ENCODE results near the gene SECTM1.

Gene SECTM1

DNA sequence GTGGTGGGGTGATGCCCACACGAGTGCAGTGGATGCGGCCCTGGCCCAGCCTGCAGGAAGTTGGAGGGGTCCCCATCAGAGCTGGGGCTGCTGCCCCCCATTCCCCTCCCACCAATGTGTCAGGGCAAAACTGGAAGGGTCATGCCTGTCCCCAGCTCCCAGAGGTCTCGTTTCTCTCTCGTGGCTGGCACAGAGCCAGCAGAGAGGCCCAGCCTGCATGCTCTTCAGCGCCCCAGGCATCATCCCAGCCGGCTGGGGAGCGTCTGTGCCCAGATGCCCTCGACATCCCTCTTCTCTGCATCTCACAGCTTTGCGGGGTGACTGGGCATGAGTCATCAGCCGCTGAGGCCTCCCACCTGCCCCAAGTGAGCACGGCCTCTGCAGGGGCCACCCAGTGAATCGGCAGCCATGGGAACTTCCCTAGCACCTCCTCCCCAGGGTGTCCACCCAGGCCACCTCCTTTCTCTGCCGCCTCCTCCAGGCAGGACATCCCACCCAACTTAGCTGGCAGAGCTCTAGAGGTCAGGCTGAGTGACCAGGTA lies 50.3 kb downstream of the SECTM1 start:
- DNase-seq: no peak

DNA sequence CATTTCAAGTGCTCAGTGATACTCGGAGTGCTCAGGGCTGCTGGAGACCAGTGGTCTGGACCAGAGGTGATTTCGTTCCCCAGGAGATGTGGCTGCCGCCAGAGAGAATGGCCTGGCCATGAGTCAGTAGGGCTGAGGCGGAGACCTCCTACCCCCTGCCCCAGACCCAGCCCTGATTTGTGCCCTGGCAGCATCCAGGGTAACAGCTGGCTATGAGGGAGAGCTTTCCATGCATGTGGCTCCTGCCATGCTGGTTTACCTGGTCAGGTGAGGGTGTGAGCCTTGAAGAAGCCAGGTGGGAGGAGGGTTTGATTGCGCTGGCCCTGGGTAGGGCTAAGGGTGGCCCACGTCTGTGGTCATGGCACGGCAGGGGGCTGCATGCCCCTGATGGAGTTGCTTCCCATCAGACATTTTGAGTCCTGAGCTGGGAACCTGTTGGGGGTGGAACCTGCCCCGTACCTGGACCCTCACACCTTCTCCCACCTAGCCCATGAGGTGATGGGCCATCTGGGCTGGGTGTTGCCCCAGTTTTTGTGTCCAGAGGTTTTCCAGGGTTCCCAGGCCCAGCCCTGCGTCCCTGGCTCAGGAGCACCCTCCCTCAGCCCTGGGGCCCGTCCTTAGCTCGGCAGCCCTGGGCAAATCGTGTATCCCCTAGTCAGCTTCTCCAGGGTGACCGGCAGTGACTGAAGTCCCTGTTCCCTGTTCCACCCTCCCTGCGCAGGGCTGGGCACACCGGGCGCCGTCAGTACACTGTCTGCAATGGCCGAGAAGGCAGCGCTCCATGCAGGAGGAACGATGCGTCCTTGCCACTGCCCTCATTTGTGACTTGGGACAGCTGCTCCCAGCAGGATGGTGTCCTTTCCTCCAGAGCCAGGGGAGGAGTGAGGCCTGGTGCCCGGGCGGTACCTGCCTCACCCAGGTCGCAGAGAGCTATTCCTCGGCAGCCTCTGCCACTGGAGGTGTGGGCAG lies 51.0 kb downstream of the SECTM1 start:
- DNase-seq: no peak

DNA sequence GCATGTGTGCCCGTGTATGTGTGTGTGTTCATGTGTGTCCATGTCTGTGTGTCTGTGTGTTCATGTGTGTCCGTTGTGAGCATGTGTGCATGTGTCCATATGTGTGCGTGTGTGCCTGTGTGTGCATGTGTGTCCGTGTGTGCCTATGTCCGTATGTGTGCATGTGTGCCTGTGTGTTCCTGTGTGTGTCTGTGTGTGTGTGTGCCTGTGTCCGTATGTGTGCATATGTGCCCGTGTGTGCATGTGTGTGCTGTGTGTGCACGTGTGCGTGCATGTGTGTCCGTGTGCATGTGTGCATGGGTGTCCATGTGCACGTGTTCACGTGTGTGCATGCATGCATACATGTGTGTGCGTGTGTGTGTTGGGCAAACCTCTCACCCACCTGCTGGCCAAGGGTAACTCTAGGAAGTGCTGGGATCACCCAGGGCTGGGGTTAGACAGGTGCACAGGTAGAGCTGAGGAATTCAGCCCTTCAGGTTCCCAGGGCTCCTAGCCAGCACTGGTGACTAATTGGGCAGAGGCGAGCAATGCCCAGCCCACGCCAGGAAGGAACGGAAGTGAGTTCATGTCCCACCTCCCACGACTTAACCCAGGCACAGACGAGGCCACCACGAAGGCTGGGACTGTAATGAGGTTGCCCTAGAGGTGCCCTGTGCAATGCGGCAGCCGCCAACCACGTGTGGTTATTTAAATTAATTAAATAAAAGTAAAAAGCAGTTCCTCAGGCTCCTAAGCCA lies 51.9 kb downstream of the SECTM1 start:
- no peak for DNase-seq

DNA sequence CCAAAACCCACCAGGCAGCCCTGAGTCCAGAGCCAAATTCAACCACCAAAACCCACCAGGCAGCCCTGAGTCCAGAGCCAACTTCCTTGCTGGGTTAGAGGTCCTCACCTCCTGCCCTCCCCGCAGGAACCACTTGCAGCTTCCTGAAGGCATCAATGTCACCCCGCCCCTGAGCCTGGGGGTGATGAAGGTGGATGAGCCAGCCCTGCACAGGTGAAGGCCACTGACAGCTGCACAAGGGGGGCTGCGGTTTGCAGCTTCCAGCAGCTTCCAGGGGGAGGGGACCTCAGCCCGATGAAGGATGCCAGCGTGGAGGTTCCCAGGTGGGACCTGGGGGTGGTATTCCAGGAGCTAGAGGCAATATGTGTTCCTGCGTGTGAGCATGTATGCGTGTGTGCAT lies 52.5 kb downstream of the SECTM1 start:
- DNase-seq: no peak

DNA sequence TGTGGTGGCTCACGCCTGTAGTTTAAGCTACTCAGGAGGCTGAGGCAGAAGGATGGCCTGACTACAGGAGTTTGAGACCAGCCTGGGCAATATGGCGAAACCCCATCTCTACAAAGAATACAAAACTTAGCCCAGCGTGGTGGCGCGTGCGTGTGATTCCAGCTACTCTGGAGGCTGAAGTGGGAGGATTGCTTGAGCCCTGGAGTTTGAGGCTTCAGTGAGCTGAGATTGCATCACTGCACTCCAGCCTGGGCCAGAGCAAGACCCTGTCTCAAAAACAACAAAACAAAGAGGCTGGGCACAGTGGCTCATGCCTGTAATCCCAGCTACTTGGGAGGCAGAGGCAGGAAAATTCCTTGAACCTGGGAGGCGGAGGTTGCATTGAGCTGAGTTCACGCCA lies 53.0 kb downstream of the SECTM1 start:
- no peak for DNase-seq

DNA sequence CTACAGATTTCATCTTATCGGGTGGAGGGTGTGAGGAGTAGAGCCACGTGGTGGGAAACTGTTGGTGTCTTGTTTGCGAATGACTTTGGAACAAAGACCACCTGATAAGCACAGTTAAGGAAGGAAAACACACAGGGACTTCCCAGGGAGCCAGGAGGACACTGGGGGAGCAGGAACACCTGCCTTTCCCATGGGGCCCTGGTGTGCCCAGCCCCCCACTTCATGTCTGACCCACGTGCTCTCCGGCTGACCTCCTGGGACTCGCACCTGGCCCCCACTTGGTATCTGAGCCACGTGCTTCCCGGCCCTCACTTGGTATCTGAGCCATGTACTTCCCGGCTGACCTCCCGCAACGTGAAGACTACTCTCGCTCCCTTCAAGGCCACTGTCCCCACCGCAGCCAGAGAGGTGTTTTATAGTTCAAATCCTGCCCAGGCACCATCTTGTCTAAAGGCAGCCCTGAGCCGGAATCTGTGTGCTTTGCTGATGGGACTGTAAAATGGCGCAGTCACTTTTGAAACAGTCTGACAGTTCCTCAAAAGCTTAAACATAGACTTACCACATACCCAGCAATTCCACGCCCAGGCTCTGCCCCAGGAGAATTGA lies 54.7 kb downstream of the SECTM1 start:
- DNase-seq: no peak

DNA sequence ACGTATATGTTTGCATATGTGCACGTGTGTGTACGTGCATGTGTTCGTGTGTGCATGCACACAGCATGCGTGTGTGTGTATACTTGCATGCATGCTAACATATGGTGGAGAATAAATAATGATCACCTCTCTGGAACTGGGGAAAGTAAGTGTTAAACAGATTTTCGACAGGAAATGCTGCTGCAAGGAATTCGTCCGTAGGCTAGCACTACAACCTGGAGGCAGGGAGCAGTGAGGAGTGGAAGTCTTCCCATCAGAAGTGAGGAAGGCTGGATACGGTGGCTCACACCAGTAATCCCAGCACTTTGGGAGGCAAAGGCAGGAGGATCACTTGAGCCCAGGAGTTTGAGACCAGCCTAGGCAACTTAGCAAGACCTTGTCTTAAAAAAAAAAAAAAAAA lies 55.3 kb downstream of the SECTM1 start:
- no peak for DNase-seq

DNA sequence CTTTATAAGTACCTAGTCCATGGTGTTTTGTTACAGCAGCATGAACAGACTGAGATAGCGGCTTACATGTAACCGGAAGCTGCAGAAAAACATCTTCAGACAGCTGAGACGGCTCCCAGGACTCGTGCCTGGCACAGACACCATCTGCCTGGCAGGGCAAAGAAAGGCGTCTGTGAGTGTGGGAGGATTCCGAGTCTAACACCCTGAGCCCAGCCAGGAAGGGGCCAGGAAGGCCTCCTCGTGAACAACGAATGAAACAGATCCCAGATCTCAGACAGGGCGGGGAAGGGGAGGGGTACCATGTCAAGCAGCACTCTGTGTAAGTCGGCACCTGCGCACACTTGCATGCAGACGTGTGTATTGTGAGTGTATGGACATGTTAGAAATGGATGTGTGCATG lies 55.7 kb downstream of the SECTM1 start:
- DNase-seq: peak in 5 of 51 donors; percentile 9 to 33 (median 27)

DNA sequence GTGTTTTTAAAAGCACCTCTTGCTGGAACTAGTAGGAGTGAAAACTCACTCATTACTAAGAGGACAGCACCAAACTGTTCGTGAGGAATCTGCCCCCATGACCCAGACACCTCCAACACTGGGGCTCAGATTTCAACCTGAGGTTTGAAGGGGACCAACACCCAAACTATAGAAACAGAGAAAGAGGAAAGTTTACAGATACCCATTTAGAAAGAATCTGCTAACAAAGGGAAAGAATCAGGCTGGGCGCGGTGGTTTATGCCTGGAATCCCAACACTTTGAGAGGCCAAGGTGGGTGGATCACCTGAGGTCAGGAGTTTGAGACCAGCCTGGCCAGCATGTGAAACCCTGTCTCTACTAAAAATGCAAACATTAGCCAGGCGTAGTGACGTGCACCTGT lies 56.6 kb downstream of the SECTM1 start:
- DNase-seq: no peak

DNA sequence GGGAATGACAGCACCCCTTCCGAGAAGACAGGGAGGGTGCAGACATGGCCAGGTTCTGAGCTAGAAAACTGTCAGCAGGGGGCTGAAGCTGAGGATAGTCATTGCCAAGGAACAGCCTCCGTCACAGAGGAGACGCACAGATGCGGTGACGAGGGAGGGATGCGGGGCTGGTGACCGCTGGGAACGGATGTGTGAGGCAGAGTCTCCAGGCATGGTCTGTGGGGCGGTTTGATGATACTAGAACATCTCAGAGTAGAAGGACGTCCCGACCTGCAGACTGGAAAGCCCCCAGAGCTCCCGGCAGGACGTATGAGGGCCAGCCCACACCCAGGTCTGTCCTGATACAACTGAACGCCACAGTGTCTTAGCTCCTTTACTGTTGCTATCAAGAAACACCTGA lies 58.2 kb downstream of the SECTM1 start:
- DNase-seq: no peak

DNA sequence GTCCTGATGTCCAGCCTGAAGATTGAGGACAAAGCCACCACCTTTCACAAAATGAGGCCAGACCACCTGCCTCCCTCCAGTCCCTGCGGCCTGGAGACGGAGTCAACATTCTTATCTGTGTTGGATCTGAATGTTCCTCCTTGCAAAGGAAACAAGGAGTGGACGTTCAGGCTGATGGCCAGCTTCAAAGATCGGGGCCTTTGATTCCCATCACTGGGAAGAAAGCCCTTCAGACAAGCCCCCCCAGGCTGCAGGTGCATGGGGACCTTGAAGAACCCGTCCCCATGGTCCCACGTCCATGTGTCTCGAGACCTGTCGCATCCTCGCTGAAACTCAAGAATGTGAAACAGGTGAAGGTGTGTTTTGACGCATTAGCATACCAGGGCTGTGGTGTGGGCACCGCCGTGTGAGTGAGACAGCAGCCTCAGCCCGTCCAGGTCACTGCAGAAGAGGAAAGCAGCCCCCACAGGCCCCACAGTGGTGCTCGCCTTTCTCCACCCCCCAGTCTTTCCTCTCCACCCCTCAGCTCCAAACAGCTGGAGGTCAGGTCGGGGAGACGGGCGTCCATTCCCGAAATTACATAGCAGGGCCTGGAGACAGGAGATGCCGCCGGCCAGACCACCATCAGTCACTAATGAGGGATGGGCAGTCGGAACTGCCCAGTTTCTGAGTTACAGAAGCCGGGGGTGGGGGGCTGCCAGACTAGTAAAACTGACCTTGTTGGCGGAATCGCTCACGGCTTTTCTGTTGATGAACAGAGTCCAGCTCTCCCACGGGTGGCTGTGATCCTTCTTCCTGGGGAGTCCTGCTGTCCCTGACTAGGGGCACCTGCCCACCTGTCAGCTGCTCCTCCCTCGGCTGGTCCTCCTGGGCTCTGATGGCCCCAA lies 59.2 kb downstream of the SECTM1 start:
- no peak for DNase-seq

DNA sequence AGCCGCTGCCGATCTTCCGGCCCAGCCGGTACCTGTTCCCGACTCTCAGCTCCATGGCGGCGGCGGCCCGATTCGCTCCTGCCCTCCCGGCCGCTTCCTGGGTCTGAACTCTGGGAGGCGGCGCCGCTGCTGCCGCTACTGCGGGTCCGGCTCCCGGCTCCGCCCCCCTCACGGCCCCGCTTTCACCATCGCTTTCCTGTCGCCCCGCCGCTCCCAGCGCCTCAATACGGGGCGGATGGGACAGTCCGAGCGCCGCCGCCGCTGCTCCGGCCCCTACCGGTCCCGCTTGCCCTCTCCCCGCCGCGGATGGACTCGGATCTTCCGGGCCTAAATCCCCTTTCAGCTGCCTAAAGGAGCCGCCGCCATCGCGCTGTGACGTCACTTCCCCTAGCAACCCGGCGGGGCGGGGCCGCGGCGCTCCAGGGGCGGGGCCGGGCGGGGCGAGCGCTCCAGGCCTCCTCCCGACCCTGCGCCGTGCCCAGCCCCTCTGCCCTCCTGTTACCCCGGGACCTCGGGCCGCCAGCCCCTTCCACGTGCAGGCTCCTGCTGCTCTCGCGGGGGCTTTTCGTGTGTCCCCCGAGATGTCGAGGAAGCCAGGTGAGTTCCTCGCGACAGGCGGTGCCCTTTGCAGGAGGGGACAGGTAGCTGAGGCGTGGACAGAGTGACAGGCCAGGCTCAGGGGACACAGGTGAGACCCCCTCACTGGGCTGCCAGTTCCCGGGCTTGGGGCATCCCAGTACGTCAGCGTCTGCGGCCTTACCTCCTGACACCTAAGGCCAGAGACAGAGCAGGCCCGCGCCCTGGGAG lies 60.0 kb downstream of the SECTM1 start, which contains the start of gene CSNK1D:
CSNK1D (minus strand) TSS at position 374 of the 807 bp plus-strand sequence; CDS start at position 55, 319 bp downstream.
- DNase-seq: peak; percentile 40 to 94 (median 82)

DNA sequence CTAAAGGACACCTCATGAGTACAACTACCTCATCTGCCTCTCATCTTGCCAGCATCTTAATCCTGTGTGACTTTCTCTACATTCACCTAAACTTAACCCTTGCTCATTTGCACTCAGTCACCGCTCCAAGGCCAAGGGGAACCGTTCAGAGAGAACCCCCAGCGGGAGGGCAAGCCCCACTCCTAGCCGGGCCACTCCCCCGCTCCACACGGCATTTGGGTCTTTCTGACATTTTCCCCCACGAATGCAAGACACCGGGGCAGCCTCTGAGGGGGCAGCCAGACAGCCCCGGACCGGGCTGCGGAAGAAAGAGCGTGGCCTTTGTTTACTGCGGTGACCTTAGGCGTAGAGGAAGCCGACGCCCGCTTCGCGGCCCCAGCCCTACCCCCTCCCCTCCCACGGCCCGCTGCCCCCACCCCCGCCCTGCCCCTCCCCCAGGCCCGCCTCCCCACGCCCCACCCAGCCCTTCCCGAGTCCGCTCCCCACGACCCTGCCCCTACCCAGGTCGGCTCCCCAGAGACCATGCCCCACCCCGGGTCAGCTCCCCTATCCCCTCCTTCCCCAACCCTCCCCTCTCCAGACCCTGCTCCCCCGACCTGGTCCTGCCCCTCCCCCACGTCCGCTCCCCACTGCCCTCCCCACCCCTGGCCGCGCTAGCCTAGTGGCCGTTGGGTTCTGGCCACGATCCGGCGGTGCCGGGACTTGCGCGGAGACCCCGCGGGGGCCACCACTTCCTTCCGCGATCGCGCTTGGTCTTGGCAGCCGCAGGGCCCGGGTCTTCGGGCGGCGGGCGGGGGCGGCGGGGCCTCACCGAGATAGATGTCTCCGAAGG lies 60.9 kb downstream of the SECTM1 start:
- DNase-seq: peak in 25 of 51 donors; percentile 31 to 69 (median 52)

DNA sequence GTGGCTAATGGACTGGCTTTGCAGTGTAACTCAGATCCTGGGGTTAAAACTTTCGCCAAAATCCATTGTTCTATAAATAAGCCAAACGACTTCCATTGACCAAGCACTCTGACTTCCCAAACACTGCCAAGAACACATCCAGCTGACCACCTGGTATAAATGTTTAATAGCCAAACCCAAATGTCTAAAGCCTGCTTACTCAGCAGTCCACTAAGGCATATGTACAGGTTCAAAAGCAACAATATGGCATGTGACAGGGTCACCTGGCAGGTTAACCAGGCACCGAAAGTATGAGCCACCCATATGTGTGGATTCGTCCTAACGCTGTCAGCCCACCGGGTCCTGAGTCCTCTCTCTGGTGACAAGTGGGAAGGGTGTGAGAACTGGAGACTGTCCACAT lies 62.2 kb downstream of the SECTM1 start:
- no peak for DNase-seq
